HepG2 (cell line): ENCODE measurements around the gene KHK. TPM values are rescaled to one million over a fixed set of nuclear protein-coding genes. Genes with fewer than 3 reads are reported as not detected.

Experiments used
- ATF1 ChIP-seq: IDR thresholded peaks from 2 replicates; pipeline ENCODE4 v1.6.1; 2016; ENCODE audit warnings: mild to moderate bottlenecking, control low read depth
- CAMTA2 ChIP-seq: sonication (generic); formaldehyde crosslinking; IDR thresholded peaks from 2 replicates; pipeline ENCODE4 v1.4.0; 2020; ENCODE audit warnings: mild to moderate bottlenecking, missing genetic modification reagents, borderline replicate concordance
- ERF ChIP-seq: IDR thresholded peaks from 2 replicates; pipeline ENCODE4 v1.6.1; 2018; ENCODE audit warnings: missing biosample characterization, missing genetic modification reagents
- GFI1 ChIP-seq: sonication (generic); formaldehyde crosslinking; IDR thresholded peaks from 2 replicates; pipeline ENCODE4 v1.5.0; 2020; ENCODE audit warnings: missing genetic modification reagents, mild to moderate bottlenecking, borderline replicate concordance
- IRF2 ChIP-seq: IDR thresholded peaks from 2 replicates; pipeline ENCODE4 v1.6.1; 2018; ENCODE audit warnings: missing genetic modification reagents, missing compliant biosample characterization
- JDP2 ChIP-seq: sonication (generic); formaldehyde crosslinking; IDR thresholded peaks from 2 replicates; pipeline ENCODE4 v1.8.1; 2022; ENCODE audit warnings: missing genetic modification reagents, borderline replicate concordance
- JUNB ChIP-seq: sonication (generic); formaldehyde crosslinking; IDR thresholded peaks from 2 replicates; pipeline ENCODE4 v1.8.0; 2022; ENCODE audit warnings: missing genetic modification reagents, mild to moderate bottlenecking, borderline replicate concordance
- KAT7 ChIP-seq: IDR thresholded peaks from 2 replicates; pipeline ENCODE4 v1.6.1; 2018; ENCODE audit warnings: borderline replicate concordance, missing compliant biosample characterization
- KDM3A ChIP-seq: IDR thresholded peaks from 2 replicates; pipeline ENCODE4 v1.6.1; 2018; ENCODE audit warnings: low read depth, missing compliant biosample characterization
- MED1 ChIP-seq: sonication (generic); formaldehyde crosslinking; IDR thresholded peaks from 2 replicates; pipeline ENCODE4 v1.4.0; 2020; ENCODE audit warnings: missing genetic modification reagents
- NR2F6 ChIP-seq, 2 experiments: IDR thresholded peaks; 2 replicates each; pipeline ENCODE4 v1.6.1; 2016; ENCODE audit warnings: antibody characterized with exemption in 1 of 2, mild to moderate bottlenecking in 1 of 2
- RARA ChIP-seq: IDR thresholded peaks from 2 replicates; pipeline ENCODE4 v1.6.1; 2016; ENCODE audit warnings: missing genetic modification reagents, missing compliant biosample characterization
- SIX1 ChIP-seq: sonication (generic); formaldehyde crosslinking; IDR thresholded peaks from 2 replicates; pipeline ENCODE4 v1.4.0; 2020; ENCODE audit warnings: missing genetic modification reagents, borderline replicate concordance
- SMARCC2 ChIP-seq: fragments of 450-650 bp; IDR thresholded peaks from 2 replicates; pipeline ENCODE4 v1.6.1; 2017; ENCODE audit warnings: antibody characterized with exemption, mild to moderate bottlenecking
- SNAPC2 ChIP-seq: sonication (generic); formaldehyde crosslinking; IDR thresholded peaks from 2 replicates; pipeline ENCODE4 v1.8.1; 2022; ENCODE audit warnings: mild to moderate bottlenecking, missing genetic modification reagents
- STAG1 ChIP-seq: sonication (generic); formaldehyde crosslinking; IDR thresholded peaks from 2 replicates; pipeline ENCODE4 v1.4.0; 2020; ENCODE audit warnings: missing genetic modification reagents
- TBL1XR1 ChIP-seq: fragments of 150-350 bp; IDR thresholded peaks from 2 replicates; pipeline ENCODE4 v1.6.1; 2014; ENCODE audit warnings: borderline replicate concordance, low read length; ENCODE audit not compliant: partially characterized antibody
- ZFX ChIP-seq: sonication (generic); formaldehyde crosslinking; IDR thresholded peaks from 2 replicates; pipeline ENCODE4 v1.4.0; 2020; ENCODE audit warnings: mild to moderate bottlenecking, low read depth, missing genetic modification reagents, moderate library complexity
- ZNF180 ChIP-seq: sonication (generic); formaldehyde crosslinking; IDR thresholded peaks from 2 replicates; pipeline ENCODE4 v1.4.0; 2020; ENCODE audit warnings: low read depth, missing genetic modification reagents, borderline replicate concordance
- ZNF335 ChIP-seq: sonication (generic); formaldehyde crosslinking; IDR thresholded peaks from 2 replicates; pipeline ENCODE4 v1.4.0; 2020; ENCODE audit warnings: missing genetic modification reagents
- ZNF703 ChIP-seq: sonication (generic); formaldehyde crosslinking; IDR thresholded peaks from 2 replicates; pipeline ENCODE4 v1.5.1; 2020; ENCODE audit warnings: missing genetic modification reagents, mild to moderate bottlenecking, moderate library complexity, borderline replicate concordance
- ZSCAN30 ChIP-seq: sonication (generic); formaldehyde crosslinking; IDR thresholded peaks from 2 replicates; pipeline ENCODE4 v1.5.0; 2020; ENCODE audit warnings: mild to moderate bottlenecking, missing genetic modification reagents
- polyA plus RNA-seq, 8 experiments: library from polyadenylated mRNA; depleted of rRNA in 3 of 8; stranded (reverse) in 7 of 8; unstranded in 1 of 8; fragments of >200 nt; fragmentation: Illumina TruSeq in 4 of 8; extraction: Trizol in 4 of 8; gene quantifications; 2 replicates each; pipeline versions ENCODE4 v1.2.1 to v1.2.3, GENCODE V29; 2011 to 2016; ENCODE audit warnings: low read depth in 4 of 8, missing spikeins in 1 of 8, mixed read lengths in 1 of 8; ENCODE audit not compliant: insufficient read depth in 1 of 8
- total RNA-seq, 5 experiments: library from RNA; depleted of rRNA; stranded (reverse); fragments of >200 nt; fragmentation: Illumina TruSeq; extraction: Trizol; gene quantifications; 2 replicates each; pipeline ENCODE4 v1.2.3, GENCODE V29; 2016; ENCODE audit warnings: low read depth in 1 of 5
- TF ChIP-seq, protein P1 (sequence below): sonication (generic); formaldehyde crosslinking; IDR thresholded peaks from 2 replicates; pipeline ENCODE4 v1.5.0; 2020; ENCODE audit warnings: missing genetic modification reagents, mild to moderate bottlenecking, borderline replicate concordance
- TF ChIP-seq, protein P2 (sequence below): IDR thresholded peaks from 2 replicates; pipeline ENCODE4 v1.6.1; 2012; ENCODE audit warnings: low read depth, low read length, improper control_type of control experiment
- TF ChIP-seq, protein P3 (sequence below): sonication (generic); formaldehyde crosslinking; IDR thresholded peaks from 2 replicates; pipeline ENCODE4 v1.4.0; 2020; ENCODE audit warnings: missing genetic modification reagents, mild to moderate bottlenecking, borderline replicate concordance

The KHK gene
- total and polyA plus RNA-seq, 2 of the 13 experiments (the other 11 are each of a cell fraction or from before 2014, with no cell fraction given): 40.9 to 99.2 TPM

DNA sequence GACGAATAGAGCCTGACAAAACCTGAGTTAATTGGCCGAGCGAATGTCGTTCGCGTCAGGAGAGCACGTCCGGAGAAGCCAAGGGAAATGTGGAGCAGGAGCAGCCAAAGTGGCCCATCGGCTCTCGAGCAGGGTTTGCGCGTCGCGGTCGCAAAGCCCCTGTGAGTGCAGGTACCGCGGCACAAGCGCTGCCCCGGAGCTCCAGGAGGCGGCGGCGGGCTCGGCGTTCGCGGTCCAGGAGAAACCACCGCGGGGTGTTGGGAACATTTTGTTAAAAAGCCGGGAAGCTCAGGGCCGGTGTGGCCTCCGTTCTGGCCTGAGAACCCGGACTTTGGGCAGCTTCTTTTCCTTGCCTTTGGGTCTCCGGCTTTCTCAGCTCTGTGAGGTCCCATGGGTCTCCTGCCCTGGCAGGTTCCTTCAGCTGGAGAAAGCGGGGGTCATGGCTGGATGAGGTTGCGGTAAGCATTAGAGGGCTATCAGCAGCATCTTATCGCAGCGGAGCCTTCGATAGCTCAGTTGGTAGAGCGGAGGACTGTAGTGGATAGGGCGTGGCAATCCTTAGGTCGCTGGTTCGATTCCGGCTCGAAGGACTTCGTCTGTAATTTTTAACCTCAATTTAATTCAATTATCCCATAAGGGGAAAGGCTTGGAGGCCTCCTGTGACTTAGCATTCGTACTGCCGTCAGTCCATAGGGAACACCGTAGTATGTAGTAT, 36.1 kb upstream of the KHK start (continued):
- TF ChIP-seq SIX1 (CRISPR knock-in tag): peak; percentile 51
- TF ChIP-seq RARA (CRISPR knock-in tag): peak; percentile 43; the same call in 1 of the 2 replicates
- TF ChIP-seq ATF1 (CRISPR knock-in tag): no peak
- peak; percentile 86 for TF ChIP-seq ZFX (CRISPR knock-in tag)
- peak; percentile 75 for TF ChIP-seq NR2F6 (IDR thresholded peaks at IDR 0.05)
- TF ChIP-seq NR2F6 (CRISPR knock-in tag; IDR thresholded peaks at IDR 0.05): peak; percentile 82
- TF ChIP-seq ZNF335: peak; percentile 61
- TF ChIP-seq IRF2 (CRISPR knock-in tag): peak; percentile 46
- TF ChIP-seq MED1 (CRISPR knock-in tag): no peak; the same call in 1 of the 2 replicates
- no peak for TF ChIP-seq SMARCC2
- no peak; the same call in 1 of the 2 replicates for TF ChIP-seq JUNB (CRISPR knock-in tag)
- peak; percentile 46 for TF ChIP-seq TBL1XR1
- peak; percentile 17; the same call in 1 of the 2 replicates for TF ChIP-seq JDP2 (CRISPR knock-in tag)
- TF ChIP-seq, protein P1, sequence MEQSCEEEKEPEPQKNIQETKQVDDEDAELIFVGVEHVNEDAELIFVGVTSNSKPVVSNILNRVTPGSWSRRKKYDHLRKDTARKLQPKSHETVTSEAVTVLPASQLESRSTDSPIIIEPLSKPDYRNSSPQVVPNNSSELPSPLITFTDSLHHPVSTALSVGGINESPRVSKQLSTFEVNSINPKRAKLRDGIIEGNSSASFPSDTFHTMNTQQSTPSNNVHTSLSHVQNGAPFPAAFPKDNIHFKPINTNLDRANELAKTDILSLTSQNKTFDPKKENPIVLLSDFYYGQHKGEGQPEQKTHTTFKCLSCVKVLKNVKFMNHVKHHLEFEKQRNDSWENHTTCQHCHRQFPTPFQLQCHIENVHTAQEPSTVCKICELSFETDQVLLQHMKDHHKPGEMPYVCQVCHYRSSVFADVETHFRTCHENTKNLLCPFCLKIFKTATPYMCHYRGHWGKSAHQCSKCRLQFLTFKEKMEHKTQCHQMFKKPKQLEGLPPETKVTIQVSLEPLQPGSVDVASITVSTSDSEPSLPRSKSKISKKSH (CRISPR knock-in tag): peak; percentile 65; the same call in 1 of the 2 replicates
- TF ChIP-seq CAMTA2 (CRISPR knock-in tag): peak; percentile 85
- TF ChIP-seq, protein P2, sequence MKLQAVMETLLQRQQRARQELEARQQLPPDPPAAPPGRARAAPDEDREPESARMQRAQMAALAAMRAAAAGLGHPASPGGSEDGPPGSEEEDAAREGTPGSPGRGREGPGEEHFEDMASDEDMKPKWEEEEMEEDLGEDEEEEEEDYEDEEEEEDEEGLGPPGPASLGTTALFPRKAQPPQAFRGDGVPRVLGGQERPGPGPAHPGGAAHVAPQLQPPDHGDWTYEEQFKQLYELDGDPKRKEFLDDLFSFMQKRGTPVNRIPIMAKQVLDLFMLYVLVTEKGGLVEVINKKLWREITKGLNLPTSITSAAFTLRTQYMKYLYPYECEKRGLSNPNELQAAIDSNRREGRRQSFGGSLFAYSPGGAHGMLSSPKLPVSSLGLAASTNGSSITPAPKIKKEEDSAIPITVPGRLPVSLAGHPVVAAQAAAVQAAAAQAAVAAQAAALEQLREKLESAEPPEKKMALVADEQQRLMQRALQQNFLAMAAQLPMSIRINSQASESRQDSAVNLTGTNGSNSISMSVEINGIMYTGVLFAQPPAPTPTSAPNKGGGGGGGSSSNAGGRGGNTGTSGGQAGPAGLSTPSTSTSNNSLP: peak; percentile 92; the same call in 1 of the 2 replicates
- TF ChIP-seq SNAPC2 (CRISPR knock-in tag): no peak
- no peak; the same call in 1 of the 2 replicates for TF ChIP-seq ZSCAN30 (CRISPR knock-in tag)
- peak; percentile 91; the same call in 1 of the 2 replicates for TF ChIP-seq ZNF703 (CRISPR knock-in tag)
- peak; percentile 48; the same call in 1 of the 2 replicates for TF ChIP-seq STAG1
- peak; percentile 67 for TF ChIP-seq GFI1
- peak; percentile 96 for TF ChIP-seq KDM3A (CRISPR knock-in tag)
- TF ChIP-seq KAT7 (CRISPR knock-in tag): peak; percentile 53
- peak; percentile 1; the same call in 1 of the 2 replicates for TF ChIP-seq ERF (CRISPR knock-in tag)
- TF ChIP-seq, protein P3, sequence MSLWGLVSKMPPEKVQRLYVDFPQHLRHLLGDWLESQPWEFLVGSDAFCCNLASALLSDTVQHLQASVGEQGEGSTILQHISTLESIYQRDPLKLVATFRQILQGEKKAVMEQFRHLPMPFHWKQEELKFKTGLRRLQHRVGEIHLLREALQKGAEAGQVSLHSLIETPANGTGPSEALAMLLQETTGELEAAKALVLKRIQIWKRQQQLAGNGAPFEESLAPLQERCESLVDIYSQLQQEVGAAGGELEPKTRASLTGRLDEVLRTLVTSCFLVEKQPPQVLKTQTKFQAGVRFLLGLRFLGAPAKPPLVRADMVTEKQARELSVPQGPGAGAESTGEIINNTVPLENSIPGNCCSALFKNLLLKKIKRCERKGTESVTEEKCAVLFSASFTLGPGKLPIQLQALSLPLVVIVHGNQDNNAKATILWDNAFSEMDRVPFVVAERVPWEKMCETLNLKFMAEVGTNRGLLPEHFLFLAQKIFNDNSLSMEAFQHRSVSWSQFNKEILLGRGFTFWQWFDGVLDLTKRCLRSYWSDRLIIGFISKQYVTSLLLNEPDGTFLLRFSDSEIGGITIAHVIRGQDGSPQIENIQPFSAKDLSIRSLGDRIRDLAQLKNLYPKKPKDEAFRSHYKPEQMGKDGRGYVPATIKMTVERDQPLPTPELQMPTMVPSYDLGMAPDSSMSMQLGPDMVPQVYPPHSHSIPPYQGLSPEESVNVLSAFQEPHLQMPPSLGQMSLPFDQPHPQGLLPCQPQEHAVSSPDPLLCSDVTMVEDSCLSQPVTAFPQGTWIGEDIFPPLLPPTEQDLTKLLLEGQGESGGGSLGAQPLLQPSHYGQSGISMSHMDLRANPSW: no peak
- peak; percentile 12; the same call in 1 of the 2 replicates for TF ChIP-seq ZNF180 (CRISPR knock-in tag)
